GM13976 (cell line): ENCODE results near the gene KLHL15.

Source experiments
- DNase-seq: peaks from one replicate; pipeline ENCODE4 v3.0.0; 2012; ENCODE audit warnings: low spot score
- in situ Hi-C: fragments of 300-500 bp; cut with MboI; formaldehyde crosslinking; loops from one replicate; pipeline ENCODE4 v1.12.0; 2022; ENCODE audit warnings: low sequenced_read_pairs, mixed read lengths, inconsistent platforms; ENCODE audit not compliant: unreplicated experiment
- TF ChIP-seq, protein P1 (sequence below): IDR thresholded peaks from 2 replicates; pipeline ENCODE4 v1.5.1; 2012; ENCODE audit warnings: borderline replicate concordance, mild to moderate bottlenecking; ENCODE audit not compliant: insufficient read depth; ENCODE audit errors: extremely low read depth, missing control alignments, control extremely low read depth

KLHL15 gene

GRCh38 chrX:24002167-24002566 lies 24.8 kb downstream of the KLHL15 start:
- peak; percentile 41 for DNase-seq
- in situ Hi-C loops: no loop called here
- TF ChIP-seq, protein P1, sequence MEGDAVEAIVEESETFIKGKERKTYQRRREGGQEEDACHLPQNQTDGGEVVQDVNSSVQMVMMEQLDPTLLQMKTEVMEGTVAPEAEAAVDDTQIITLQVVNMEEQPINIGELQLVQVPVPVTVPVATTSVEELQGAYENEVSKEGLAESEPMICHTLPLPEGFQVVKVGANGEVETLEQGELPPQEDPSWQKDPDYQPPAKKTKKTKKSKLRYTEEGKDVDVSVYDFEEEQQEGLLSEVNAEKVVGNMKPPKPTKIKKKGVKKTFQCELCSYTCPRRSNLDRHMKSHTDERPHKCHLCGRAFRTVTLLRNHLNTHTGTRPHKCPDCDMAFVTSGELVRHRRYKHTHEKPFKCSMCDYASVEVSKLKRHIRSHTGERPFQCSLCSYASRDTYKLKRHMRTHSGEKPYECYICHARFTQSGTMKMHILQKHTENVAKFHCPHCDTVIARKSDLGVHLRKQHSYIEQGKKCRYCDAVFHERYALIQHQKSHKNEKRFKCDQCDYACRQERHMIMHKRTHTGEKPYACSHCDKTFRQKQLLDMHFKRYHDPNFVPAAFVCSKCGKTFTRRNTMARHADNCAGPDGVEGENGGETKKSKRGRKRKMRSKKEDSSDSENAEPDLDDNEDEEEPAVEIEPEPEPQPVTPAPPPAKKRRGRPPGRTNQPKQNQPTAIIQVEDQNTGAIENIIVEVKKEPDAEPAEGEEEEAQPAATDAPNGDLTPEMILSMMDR: no peak

DNA sequence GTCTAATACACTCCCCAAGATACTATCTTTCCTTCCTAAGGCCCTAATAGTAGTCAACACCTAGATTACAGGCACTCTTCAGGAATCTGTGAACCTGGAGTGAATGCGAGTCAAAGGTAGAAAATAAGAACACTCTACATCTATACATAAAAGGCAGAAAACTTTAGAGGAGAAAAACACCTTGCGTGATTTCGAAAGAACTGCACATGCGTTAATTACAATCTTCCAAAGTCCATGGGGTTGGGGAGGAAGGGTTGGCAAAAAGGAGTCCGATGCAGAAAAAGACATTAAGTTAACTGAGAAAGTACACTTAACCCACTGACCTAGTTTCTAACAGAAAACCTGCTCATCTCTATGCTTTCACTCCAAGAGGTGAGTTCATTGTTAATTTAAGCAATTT lies 27.3 kb downstream of the KLHL15 start:
- DNase-seq: no peak
- TF ChIP-seq, protein P1: no peak
- in situ Hi-C loops: no loop called here

DNA sequence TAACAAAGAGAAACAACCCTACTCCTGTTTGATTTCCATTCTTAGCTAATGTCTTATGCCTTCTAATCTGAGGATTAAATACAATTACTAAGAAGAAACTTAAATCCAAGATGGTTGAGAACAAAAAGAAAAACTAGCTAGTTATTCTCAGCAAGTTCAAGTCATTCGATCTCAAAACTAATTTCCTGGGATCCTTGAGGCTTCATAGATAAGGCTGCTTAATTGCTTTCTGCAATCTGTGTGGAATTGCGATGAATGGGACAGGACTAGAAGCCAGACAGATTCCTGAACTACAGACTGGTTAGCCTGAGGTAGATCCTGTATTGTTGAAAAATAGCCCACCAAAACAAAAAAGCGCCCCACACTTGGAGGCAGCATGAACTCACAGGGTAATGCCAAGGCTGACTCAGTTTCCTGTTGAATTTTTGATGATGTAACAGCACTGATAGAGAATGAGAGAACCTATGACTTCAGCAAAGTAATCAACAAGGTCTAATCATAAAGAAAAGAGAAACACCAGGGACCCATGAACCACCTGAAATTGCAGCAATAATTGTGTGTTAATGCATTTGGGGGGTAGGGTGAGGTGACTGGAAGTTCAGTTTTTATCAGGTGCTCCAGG lies 33.9 kb downstream of the KLHL15 start:
- in situ Hi-C loops: no loop called here
- TF ChIP-seq, protein P1: no peak
- DNase-seq: no peak

GRCh38 chrX:23992431-23992830 lies 34.6 kb downstream of the KLHL15 start:
- DNase-seq: no peak
- TF ChIP-seq, protein P1: no peak
- in situ Hi-C loops: no loop called here

DNA sequence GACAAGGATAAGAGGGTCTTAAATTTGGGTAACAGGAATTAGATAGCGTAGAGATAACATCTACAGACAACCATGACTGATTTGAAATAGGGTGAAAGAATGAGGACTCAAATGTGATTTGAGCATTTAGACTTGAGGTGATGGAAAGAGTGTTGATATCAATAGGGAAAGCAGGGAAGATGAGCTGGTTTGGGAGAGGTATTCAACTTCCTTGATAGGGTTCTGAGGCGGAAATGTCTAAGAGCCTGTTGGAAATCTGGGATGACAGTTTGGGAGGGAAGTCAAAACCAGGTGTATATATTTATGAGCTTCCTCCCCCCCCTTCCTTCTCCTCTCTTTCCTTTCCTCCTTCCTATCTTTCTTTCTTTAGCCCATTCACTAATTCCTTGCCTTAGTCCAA lies 36.5 kb downstream of the KLHL15 start:
- in situ Hi-C loops: no loop called here
- TF ChIP-seq, protein P1: no peak
- DNase-seq: no peak

DNA sequence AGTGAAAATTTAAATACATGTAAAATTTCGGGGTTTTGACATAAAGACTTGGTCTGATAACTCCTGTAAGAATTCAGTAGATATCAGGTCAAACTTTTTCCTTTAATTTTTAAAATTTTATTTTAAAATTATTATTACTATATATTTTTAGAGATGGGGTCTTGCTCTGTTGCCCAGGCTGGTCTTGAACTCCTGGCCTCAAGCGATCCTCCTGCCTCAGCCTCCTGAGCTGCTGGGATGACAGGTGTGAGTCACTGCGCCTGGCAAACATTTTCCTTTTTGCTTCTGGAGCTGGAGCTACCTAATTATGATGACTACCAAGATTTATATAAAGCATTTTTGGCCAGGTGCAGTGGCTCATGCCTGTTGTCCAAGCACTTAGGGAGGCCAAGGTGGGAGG lies 37.3 kb downstream of the KLHL15 start:
- DNase-seq: no peak
- in situ Hi-C loops: no loop called here
- TF ChIP-seq, protein P1: no peak

GRCh38 chrX:23982891-23983290 lies 44.1 kb downstream of the KLHL15 start:
- in situ Hi-C loops: no loop called here
- TF ChIP-seq, protein P1: no peak
- DNase-seq: no peak
